HuH-7.5 (cell line): ENCODE measurements around the gene RRM2.
A peak's percentile ranks its signal among the peaks of the same experiment; 100 is the strongest.

Source experiments
- DNase-seq: peaks from one replicate; pipeline ENCODE4 v3.0.0; 2011; ENCODE audit warnings: low spot score

RRM2 gene

GRCh38 chr2:10122500-10123280, at the start of gene RRM2:
TSS of gene RRM2 (plus strand) at chr2:10122739. CDS start at chr2:10122799, 60 bp downstream.
- DNase-seq, result peak; percentile 89

GRCh38 chr2:10073706-10074105, 48.8 kb upstream of the RRM2 start:
- no peak for DNase-seq

- DNase-seq, result no peak
Observed at GRCh38 chr2:10075101-10075500, 47.4 kb upstream of the RRM2 start.

- no peak for DNase-seq
Observed at GRCh38 chr2:10075571-10076209, 46.8 kb upstream of the RRM2 start.

GRCh38 chr2:10076511-10076910, 46.0 kb upstream of the RRM2 start:
- no peak for DNase-seq

- DNase-seq, result no peak
Observed at GRCh38 chr2:10076988-10077527, 45.5 kb upstream of the RRM2 start.

- no peak for DNase-seq
Observed at GRCh38 chr2:10078001-10078400, 44.5 kb upstream of the RRM2 start.

GRCh38 chr2:10078704-10079265, 43.8 kb upstream of the RRM2 start:
- no peak for DNase-seq

GRCh38 chr2:10079266-10079869, 43.2 kb upstream of the RRM2 start:
- peak; percentile 51 for DNase-seq

- peak; percentile 74 for DNase-seq
Observed at GRCh38 chr2:10079870-10080535, 42.5 kb upstream of the RRM2 start, which contains the start of gene CYS1. TSS of gene CYS1 (minus strand) at chr2:10080411. CDS start at chr2:10080223, 188 bp downstream.

GRCh38 chr2:10080536-10081304, 41.8 kb upstream of the RRM2 start:
- DNase-seq, result no peak

GRCh38 chr2:10083046-10083445, 39.5 kb upstream of the RRM2 start:
- DNase-seq, result no peak

- DNase-seq, result no peak
Observed at GRCh38 chr2:10083692-10084211, 38.8 kb upstream of the RRM2 start.

- no peak for DNase-seq
Observed at GRCh38 chr2:10084223-10084865, 38.2 kb upstream of the RRM2 start.

- DNase-seq, result no peak
Observed at GRCh38 chr2:10085043-10085667, 37.4 kb upstream of the RRM2 start.

GRCh38 chr2:10085668-10086059, 36.9 kb upstream of the RRM2 start:
- no peak for DNase-seq

GRCh38 chr2:10086950-10087349, 35.6 kb upstream of the RRM2 start:
- DNase-seq, result no peak

- no peak for DNase-seq
Observed at GRCh38 chr2:10087360-10087759, 35.2 kb upstream of the RRM2 start.

GRCh38 chr2:10089565-10090190, 32.9 kb upstream of the RRM2 start:
- DNase-seq, result no peak
